OCI-LY1 (cell line): ENCODE results near the gene TRIP12.
A peak's percentile ranks its signal among the peaks of the same experiment; 100 is the strongest.

Experiments used
- H2AFZ ChIP-seq: fragments of 200-600 bp; sonication (generic), shearing (Covaris generic); 2 replicates; pipeline ENCODE4 v1.6.0; 2014; ENCODE audit warnings: antibody characterized with exemption, mild to moderate bottlenecking, low read length
- H3F3A ChIP-seq: fragments of 200-600 bp; sonication (generic), shearing (Covaris generic); 2 replicates; pipeline ENCODE4 v1.6.0; 2014; ENCODE audit warnings: mild to moderate bottlenecking, antibody characterized with exemption, low read length, moderate library complexity; ENCODE audit not compliant: insufficient read depth
- H3K27ac ChIP-seq: fragments of 200-600 bp; sonication (generic); 2 replicates; pipeline ENCODE4 v1.5.1; 2014; ENCODE audit warnings: low read length, mixed run types, mild to moderate bottlenecking, low read depth; ENCODE audit not compliant: poor library complexity, severe bottlenecking
- H3K27me3 ChIP-seq: fragments of 200-600 bp; sonication (generic); 2 replicates; pipeline ENCODE4 v1.6.0; 2014; ENCODE audit warnings: antibody characterized with exemption, mild to moderate bottlenecking, low read length, moderate library complexity; ENCODE audit not compliant: insufficient read depth
- H3K36me3 ChIP-seq: fragments of 200-600 bp; sonication (generic); 2 replicates; pipeline ENCODE4 v1.6.1; 2014; ENCODE audit warnings: mild to moderate bottlenecking, antibody characterized with exemption, low read length, moderate library complexity, mixed read lengths; ENCODE audit not compliant: insufficient read depth
- H3K4me1 ChIP-seq: fragments of 200-600 bp; sonication (generic); 2 replicates; pipeline ENCODE4 v1.5.1; 2014; ENCODE audit warnings: mild to moderate bottlenecking, low read length, moderate library complexity; ENCODE audit not compliant: insufficient read depth, severe bottlenecking
- H3K4me2 ChIP-seq: fragments of 200-600 bp; sonication (generic), shearing (Covaris generic); 2 replicates; pipeline ENCODE4 v1.6.1; 2014; ENCODE audit warnings: low read length
- H3K4me3 ChIP-seq: fragments of 200-600 bp; sonication (generic); 2 replicates; pipeline ENCODE4 v1.5.1; 2014; ENCODE audit warnings: low read length, low read depth, mild to moderate bottlenecking, mixed read lengths; ENCODE audit not compliant: poor library complexity, severe bottlenecking
- H3K79me2 ChIP-seq: fragments of 200-600 bp; shearing (Covaris generic); 2 replicates; pipeline ENCODE4 v1.6.1; 2016; ENCODE audit warnings: mixed run types, low read length, mixed read lengths; ENCODE audit not compliant: insufficient read depth
- H3K9ac ChIP-seq: fragments of 200-600 bp; sonication (generic), shearing (Covaris generic); 2 replicates; pipeline ENCODE4 v1.6.1; 2014; ENCODE audit warnings: mild to moderate bottlenecking, low read length, mixed read lengths
- H3K9me2 ChIP-seq: fragments of 200-600 bp; sonication (generic), shearing (Covaris generic); 2 replicates; pipeline ENCODE4 v1.6.1; 2014; ENCODE audit warnings: low read depth, mild to moderate bottlenecking, low read length, mixed read lengths
- H3K9me3 ChIP-seq: fragments of 200-600 bp; shearing (Covaris generic); 2 replicates; pipeline ENCODE4 v1.6.1; 2014; ENCODE audit warnings: low read length, mixed read lengths
- H4K20me1 ChIP-seq: fragments of 200-600 bp; sonication (generic), shearing (Covaris generic); 2 replicates; pipeline ENCODE4 v1.6.0; 2016; ENCODE audit warnings: mild to moderate bottlenecking, low read length; ENCODE audit not compliant: insufficient read depth
- EZH2 ChIP-seq: fragments of 200-600 bp; sonication (generic), shearing (Covaris generic); IDR thresholded peaks from 2 replicates; pipeline ENCODE4 v1.8.0; 2017; ENCODE audit warnings: borderline replicate concordance, mixed run types, mild to moderate bottlenecking, antibody characterized with exemption, low read length, moderate library complexity, mixed read lengths
- TF ChIP-seq, protein P1 (sequence below): fragments of 200-600 bp; sonication (generic), shearing (Covaris generic); IDR thresholded peaks from 2 replicates; pipeline ENCODE4 v1.5.1; 2017; ENCODE audit warnings: mild to moderate bottlenecking, antibody characterized with exemption, low read length, moderate library complexity, mixed read lengths

TRIP12 gene

GRCh38 chr2:229921892-229922448 is at the start of gene TRIP12:
Gene TRIP12, minus strand, starts transcription at chr2:229922009. Its CDS starts 41,930 bp downstream, at chr2:229880079.
- TF ChIP-seq, protein P1, sequence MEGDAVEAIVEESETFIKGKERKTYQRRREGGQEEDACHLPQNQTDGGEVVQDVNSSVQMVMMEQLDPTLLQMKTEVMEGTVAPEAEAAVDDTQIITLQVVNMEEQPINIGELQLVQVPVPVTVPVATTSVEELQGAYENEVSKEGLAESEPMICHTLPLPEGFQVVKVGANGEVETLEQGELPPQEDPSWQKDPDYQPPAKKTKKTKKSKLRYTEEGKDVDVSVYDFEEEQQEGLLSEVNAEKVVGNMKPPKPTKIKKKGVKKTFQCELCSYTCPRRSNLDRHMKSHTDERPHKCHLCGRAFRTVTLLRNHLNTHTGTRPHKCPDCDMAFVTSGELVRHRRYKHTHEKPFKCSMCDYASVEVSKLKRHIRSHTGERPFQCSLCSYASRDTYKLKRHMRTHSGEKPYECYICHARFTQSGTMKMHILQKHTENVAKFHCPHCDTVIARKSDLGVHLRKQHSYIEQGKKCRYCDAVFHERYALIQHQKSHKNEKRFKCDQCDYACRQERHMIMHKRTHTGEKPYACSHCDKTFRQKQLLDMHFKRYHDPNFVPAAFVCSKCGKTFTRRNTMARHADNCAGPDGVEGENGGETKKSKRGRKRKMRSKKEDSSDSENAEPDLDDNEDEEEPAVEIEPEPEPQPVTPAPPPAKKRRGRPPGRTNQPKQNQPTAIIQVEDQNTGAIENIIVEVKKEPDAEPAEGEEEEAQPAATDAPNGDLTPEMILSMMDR: no peak
- peak within 1 kb of the TSS; percentile 100 for H3K4me3 ChIP-seq
- H3K9me3 ChIP-seq: no peaks in the 10 kb centered on the region
- H3F3A ChIP-seq: no peaks in the 10 kb centered on the region
- H3K27ac ChIP-seq: peak within 1 kb of the TSS; percentile 83
- peak within 1 kb of the TSS; percentile 36; the same call in 1 of the 2 replicates for H2AFZ ChIP-seq
- no peaks in the 10 kb centered on the region for H3K9me2 ChIP-seq
- no peaks in the 10 kb centered on the region for H3K27me3 ChIP-seq
- H3K4me1 ChIP-seq: peaks cover 22% of the 10 kb centered on the region
- peaks cover 11% of the 10 kb centered on the region for H3K36me3 ChIP-seq
- H3K79me2 ChIP-seq: peaks cover 43% of the 10 kb centered on the region
- peak within 1 kb of the TSS; percentile 100 for H3K4me2 ChIP-seq
- peak within 1 kb of the TSS; percentile 74 for H3K9ac ChIP-seq
- H4K20me1 ChIP-seq: no peaks in the 10 kb centered on the region

GRCh38 chr2:229971298-229971790 is 49.5 kb upstream of the TRIP12 start:
- no peak for TF ChIP-seq EZH2
- TF ChIP-seq, protein P1: no peak
- H3K9me2 ChIP-seq: no peaks in the 10 kb centered on the region
- no peaks in the 10 kb centered on the region for H3K4me1 ChIP-seq
- H3K9ac ChIP-seq: no peak overlapping the region
- H4K20me1 ChIP-seq: no peaks in the 10 kb centered on the region
- H2AFZ ChIP-seq: no peak overlapping the region
- no peaks in the 10 kb centered on the region for H3K79me2 ChIP-seq
- no peaks in the 10 kb centered on the region for H3K9me3 ChIP-seq
- H3K27ac ChIP-seq: no peak overlapping the region
- H3K4me2 ChIP-seq: no peak overlapping the region
- H3K36me3 ChIP-seq: no peaks in the 10 kb centered on the region
- H3F3A ChIP-seq: no peaks in the 10 kb centered on the region
- H3K4me3 ChIP-seq: no peak overlapping the region
- H3K27me3 ChIP-seq: no peaks in the 10 kb centered on the region

- no peaks in the 10 kb centered on the region for H3K9me2 ChIP-seq
- no peaks in the 10 kb centered on the region for H3K36me3 ChIP-seq
- no peaks in the 10 kb centered on the region for H3F3A ChIP-seq
- no peaks in the 10 kb centered on the region for H3K27me3 ChIP-seq
- no peaks in the 10 kb centered on the region for H3K79me2 ChIP-seq
- no peak overlapping the region for H3K27ac ChIP-seq
- no peak overlapping the region for H2AFZ ChIP-seq
- H3K4me2 ChIP-seq: no peak overlapping the region
- TF ChIP-seq, protein P1: no peak
- no peak for TF ChIP-seq EZH2
- H3K9me3 ChIP-seq: no peaks in the 10 kb centered on the region
- no peak overlapping the region for H3K4me3 ChIP-seq
- H4K20me1 ChIP-seq: no peaks in the 10 kb centered on the region
- no peak overlapping the region for H3K9ac ChIP-seq
- no peaks in the 10 kb centered on the region for H3K4me1 ChIP-seq
Measured at GRCh38 chr2:229970406-229970805, 48.6 kb upstream of the TRIP12 start.
